Brain microvascular endothelial cell (primary cell): ENCODE measurements around the gene CHRM3.

Experiments used
- DNase-seq: peaks from one replicate; pipeline ENCODE4 v3.0.0-alpha.2; 2020
- H3K27ac ChIP-seq: fragments of 250-450 bp; sonication (Bioruptor Pico); 2 replicates; pipeline ENCODE4 v1.5.1; 2020; ENCODE audit warnings: mild to moderate bottlenecking, moderate library complexity
- H3K27me3 ChIP-seq: fragments of 250-450 bp; sonication (Bioruptor Pico); replicated peaks from 2 replicates; pipeline ENCODE4 v1.5.1; 2020; ENCODE audit warnings: mild to moderate bottlenecking
- H3K36me3 ChIP-seq: fragments of 250-450 bp; sonication (Bioruptor Pico); replicated peaks from 2 replicates; pipeline ENCODE4 v1.5.1; 2020; ENCODE audit warnings: mild to moderate bottlenecking
- H3K4me3 ChIP-seq: 2 replicates; pipeline ENCODE4 v1.5.1; 2011; ENCODE audit warnings: low read depth, mild to moderate bottlenecking, control low read depth, low read length, moderate library complexity
- in situ Hi-C: cut with HindIII; loops from 2 replicates; pipeline ENCODE4 v1.10.0; 2017; ENCODE audit warnings: low sequenced_read_pairs, low pct_ligation_motif_present
- TF ChIP-seq, protein P1 (sequence below): IDR thresholded peaks from 2 replicates; pipeline ENCODE4 v1.5.1; 2011; ENCODE audit warnings: low read depth, mild to moderate bottlenecking, moderate library complexity, low read length, control low read depth, inconsistent platforms; ENCODE audit errors: missing control alignments

CHRM3 gene

DNA sequence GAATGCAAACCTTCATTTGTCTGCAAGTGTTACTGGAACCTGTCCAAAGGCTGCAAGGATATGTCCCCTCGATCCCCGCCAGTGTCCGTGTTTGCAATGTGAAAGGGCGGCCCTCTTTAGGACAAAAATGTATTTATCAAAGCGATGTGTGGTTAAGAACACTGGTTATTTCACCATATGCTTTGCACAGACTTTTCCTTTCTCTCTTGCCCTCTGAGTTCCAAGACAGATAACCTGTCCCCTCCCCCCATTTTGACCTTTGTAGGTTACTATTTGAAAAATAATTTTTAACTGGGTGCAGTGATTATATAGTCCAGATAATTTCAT is 1.8 kb downstream of the CHRM3 start:
- Histone ChIP-seq H3K27me3 (peaks cover 28% of the 10 kb centered on the region), H3K36me3 (no peaks in the 10 kb centered on the region), H3K27ac (no peak overlapping the region), H3K4me3 (no peak overlapping the region)
- TF ChIP-seq, protein P1, sequence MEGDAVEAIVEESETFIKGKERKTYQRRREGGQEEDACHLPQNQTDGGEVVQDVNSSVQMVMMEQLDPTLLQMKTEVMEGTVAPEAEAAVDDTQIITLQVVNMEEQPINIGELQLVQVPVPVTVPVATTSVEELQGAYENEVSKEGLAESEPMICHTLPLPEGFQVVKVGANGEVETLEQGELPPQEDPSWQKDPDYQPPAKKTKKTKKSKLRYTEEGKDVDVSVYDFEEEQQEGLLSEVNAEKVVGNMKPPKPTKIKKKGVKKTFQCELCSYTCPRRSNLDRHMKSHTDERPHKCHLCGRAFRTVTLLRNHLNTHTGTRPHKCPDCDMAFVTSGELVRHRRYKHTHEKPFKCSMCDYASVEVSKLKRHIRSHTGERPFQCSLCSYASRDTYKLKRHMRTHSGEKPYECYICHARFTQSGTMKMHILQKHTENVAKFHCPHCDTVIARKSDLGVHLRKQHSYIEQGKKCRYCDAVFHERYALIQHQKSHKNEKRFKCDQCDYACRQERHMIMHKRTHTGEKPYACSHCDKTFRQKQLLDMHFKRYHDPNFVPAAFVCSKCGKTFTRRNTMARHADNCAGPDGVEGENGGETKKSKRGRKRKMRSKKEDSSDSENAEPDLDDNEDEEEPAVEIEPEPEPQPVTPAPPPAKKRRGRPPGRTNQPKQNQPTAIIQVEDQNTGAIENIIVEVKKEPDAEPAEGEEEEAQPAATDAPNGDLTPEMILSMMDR = no peak
- in situ Hi-C loops = no loop called here
- DNase-seq = no peak

DNA sequence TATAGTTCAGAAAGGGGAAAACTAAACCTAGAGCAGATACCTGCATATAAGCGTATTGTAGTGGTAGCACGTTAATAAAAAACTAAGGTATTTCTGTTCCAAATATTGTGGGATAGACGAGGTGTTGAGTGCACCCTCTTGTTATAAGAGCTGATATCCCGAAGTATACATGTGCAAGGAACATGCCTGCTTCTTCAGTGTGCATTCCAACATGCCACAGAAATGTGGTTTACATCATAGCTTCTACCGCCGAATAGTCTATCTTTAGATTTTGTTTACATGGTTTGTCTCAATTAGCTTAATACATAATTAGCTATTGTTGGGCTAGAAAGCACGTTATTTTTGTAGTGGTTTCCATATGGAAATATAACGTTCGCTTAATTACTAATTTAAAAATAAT is 2.2 kb downstream of the CHRM3 start:
- no peak for DNase-seq
- H3K27ac ChIP-seq = no peak overlapping the region
- H3K36me3 ChIP-seq = no peaks in the 10 kb centered on the region
- in situ Hi-C loops = no loop called here
- H3K4me3 ChIP-seq = no peak overlapping the region
- TF ChIP-seq, protein P1 = no peak
- H3K27me3 ChIP-seq = peaks cover 28% of the 10 kb centered on the region

DNA sequence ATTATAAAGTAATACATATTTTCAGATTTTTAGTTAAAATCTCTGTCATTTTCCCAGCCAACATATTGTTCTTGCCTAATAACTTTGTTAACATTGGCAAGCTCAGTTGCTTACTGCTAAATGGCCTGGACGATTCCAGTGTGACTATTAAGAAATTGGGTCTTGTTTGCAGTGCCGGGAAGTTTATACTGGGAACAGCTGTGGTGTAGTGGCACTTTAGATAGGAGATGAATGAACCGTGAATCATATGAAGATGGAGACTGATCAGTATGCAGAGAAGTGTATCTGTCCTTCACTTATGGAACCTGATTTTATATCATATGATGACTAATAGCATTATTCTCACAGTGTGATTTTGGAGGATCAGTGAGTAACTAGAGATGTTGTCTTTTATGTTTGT is 3.3 kb downstream of the CHRM3 start:
- in situ Hi-C loops = no loop called here
- no peak for DNase-seq
- Histone ChIP-seq H3K36me3 (no peaks in the 10 kb centered on the region), H3K27ac (no peak overlapping the region), H3K27me3 (peaks cover 28% of the 10 kb centered on the region), H3K4me3 (no peak overlapping the region)
- TF ChIP-seq, protein P1 = no peak

DNA sequence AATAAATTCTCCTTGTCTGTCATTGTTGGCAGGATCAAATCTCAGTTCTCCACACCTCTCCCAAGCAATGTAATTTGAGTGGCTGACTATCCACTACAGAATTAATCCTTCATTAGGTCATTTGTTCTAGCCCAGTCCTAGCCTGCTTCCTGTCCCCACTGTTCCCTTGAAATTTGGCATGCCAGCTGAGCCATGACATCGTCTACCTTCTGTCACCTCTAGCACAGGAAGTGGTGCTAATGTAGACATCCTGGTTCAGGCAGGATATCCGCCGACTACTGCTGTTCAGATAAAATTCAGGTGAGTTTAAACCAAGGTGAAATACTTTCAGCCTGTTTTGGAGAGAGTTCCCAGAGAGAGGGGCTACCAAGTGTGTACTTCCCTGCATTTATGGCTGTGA is 5.9 kb downstream of the CHRM3 start:
- Histone ChIP-seq H3K36me3 (no peaks in the 10 kb centered on the region), H3K27me3 (peaks cover 14% of the 10 kb centered on the region), H3K4me3 (no peak overlapping the region), H3K27ac (no peak overlapping the region)
- TF ChIP-seq, protein P1 = no peak
- in situ Hi-C loops = no loop called here
- DNase-seq = no peak

DNA sequence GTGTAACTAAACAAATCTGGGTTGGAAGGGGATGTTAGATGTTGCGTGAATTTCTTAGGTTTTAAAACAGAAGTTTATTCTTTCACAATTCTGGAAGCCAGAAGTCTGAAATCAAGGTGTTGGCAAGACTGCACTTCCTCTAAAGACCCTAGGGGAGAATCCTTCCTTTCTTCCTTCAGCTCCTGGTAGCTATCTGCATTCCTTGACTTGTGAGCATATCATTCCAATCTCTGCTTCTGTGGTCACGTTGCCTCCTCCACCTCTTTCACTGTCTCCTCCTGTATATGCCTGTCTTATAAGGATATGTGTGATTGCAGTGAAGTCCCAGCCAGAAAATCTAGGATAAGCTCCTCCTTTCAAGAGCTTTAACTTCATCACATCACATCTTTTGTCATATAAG is 7.7 kb downstream of the CHRM3 start:
- TF ChIP-seq, protein P1 = no peak
- Histone ChIP-seq H3K27me3 (no peaks in the 10 kb centered on the region), H3K36me3 (no peaks in the 10 kb centered on the region), H3K27ac (no peak overlapping the region), H3K4me3 (no peak overlapping the region)
- no peak for DNase-seq
- in situ Hi-C loops = no loop called here

DNA sequence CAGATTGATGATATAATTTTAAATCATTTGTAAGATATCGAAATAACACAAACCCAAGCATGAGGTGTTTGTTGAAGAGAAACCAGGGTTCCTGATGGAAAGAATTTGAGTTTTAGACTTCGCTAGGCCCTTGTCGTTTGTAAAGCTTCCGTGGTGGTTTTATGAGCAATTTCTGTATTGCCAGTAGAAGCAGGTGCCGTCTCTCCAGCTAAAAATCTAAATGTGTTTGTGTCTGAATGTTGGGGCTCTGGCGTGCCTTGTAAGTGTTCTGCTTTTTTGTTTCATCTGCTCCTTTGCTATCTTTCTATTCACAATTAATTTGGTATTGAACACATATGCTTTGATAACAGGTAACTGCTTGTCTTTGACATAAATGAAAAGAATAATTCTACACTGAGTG is 27.5 kb downstream of the CHRM3 start:
- Histone ChIP-seq H3K36me3 (no peaks in the 10 kb centered on the region), H3K27me3 (no peaks in the 10 kb centered on the region), H3K4me3 (no peak overlapping the region), H3K27ac (no peak overlapping the region)
- in situ Hi-C loops = no loop called here
- no peak for DNase-seq
- TF ChIP-seq, protein P1 = no peak
